HG03469 (cell line): Measurements from ENCODE around the gene ZNF565.
A peak's percentile ranks its signal among the peaks of the same experiment; 100 is the strongest.
"Not testable (repeated sequence)": the region's sequence is repeated elsewhere in the genome, so short reads cannot be mapped to it uniquely, and the experiment has no call there.

Experiments
- ATAC-seq: cut with Tn5 transposase; IDR thresholded peaks from one replicate; pipeline ENCODE4 v1.9.1; 2021; ENCODE audit warnings: mild to moderate bottlenecking, moderate library complexity, moderate number of reproducible peaks; ENCODE audit not compliant: unreplicated experiment

The ZNF565 gene

DNA sequence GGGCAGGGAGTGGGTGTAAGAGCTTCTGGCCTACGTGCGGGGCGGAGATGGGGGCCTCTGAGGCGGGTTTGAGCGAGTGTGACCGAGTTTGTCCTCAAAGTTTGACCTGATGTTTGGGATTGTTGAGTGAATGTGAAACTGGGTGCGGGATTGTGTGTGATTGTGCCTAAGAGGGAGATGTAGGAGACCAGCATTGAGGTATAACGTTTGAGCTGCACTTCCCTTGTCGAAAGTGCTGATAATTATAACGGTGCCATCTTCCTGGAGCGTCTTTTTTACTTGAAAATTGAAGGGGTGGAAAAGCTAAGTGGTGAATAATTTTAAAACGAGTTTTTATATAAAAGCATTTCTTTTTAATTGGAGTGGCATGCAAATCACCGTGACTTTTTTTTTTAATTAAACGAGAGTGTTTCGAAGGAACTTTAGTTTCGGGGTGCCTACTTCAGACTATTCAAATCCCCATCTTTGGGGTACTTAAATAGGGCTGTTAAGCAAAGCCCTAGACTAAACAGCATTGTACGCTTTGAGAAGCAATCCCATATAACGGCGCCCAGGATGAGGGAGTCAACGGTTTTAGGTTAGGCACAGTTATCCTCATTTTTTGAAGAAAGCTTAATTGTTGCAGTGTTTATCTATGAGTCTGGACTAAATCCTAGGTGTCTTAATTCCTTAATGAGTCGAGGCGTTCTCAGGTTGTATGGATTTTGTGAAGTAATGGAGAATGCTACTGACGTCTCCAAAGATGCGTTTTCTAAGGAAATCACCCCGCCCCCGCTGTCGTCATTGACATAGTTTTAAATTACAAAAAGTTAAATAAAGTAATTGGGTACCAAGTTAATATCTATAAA, 1.0 kb upstream of the ZNF565 start:
- no peak for ATAC-seq

- no peak for ATAC-seq
Measured at GRCh38 chr19:36212895-36213294, 1.6 kb downstream of the ZNF565 start.

- no peak for ATAC-seq
Measured at GRCh38 chr19:36210497-36210896, 4.0 kb downstream of the ZNF565 start.

DNA sequence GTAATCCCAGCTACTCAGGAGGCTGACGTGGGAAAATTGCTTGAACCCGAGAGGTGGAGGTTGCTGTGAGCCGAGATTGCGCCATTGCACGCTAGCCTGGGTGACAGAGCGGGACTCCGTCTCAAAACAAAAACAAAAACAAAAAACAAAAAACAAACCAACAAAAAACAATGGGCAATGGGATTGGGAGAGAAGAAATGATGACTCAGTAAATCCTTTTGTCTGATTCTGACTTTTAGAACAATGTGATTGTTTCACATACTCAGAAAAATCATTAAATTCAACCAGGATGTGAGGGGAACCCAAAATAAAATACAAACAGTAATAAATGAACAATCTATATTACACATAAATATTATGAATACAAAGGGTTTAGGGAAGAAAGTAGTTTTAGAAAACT, 5.1 kb downstream of the ZNF565 start:
- ATAC-seq: no peak

GRCh38 chr19:36207605-36208252, 6.7 kb downstream of the ZNF565 start:
- peak; percentile 44 for ATAC-seq

DNA sequence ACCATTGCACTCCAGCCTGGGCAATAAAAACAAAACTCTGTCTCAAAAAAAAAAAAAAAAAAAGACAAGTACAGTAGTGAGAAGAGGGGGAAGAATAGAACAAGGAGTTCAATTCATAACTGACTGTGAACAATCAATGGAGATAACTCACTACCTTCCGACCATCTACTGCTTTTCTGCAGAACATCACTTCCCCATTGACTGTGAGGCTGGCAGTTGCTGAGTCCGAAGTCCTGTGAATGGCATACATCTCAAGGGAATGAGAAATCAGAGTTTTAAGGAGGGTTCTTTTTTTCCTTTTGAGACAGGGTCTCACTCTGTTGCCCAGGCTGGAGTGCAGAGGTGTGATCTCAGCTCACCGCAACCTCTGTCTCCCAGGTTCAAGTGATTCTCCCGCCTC, 11.2 kb downstream of the ZNF565 start:
- no peak for ATAC-seq

- ATAC-seq: no peak
Measured at GRCh38 chr19:36201684-36202083, 12.8 kb downstream of the ZNF565 start.

DNA sequence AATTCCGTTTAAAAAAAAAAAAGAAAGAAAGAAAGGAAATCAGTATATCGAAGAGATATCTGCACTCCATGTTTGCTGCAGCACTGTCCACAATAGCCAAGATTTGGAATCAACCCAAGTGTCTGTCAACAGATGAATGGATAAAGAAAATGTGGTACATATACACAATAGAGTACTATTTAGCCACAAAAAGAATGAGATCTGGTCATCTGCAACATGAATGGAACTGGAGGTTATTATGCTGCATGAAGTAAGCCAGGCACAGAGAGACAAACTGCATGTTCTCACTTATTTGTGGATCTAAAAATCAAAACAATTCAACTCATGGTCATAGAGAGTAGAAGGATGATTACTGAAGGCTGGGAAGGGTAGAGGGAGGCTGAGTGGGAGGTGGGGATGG, 16.3 kb downstream of the ZNF565 start:
- ATAC-seq: no peak

- no peak for ATAC-seq
Measured at GRCh38 chr19:36196249-36196648, 18.2 kb downstream of the ZNF565 start.

DNA sequence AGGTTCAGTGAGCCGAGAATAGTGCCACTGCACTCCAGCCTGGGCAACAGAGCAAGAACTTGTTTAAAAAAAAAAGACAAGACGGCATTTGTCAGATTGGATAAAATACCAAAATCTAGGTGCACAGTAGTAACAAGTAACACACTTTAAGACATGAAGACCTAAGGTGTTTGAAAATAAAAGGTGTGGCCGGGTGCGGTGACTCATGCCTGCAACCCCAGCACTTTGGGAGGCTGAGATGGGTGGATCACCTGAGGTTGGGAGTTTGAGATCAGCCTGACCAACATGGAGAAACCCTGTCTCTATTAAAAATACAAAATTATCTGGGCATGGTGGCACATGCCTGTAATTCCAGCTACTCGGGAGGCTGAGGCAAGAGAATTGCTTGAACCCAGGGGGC, 27.7 kb downstream of the ZNF565 start:
- not testable (repeated sequence) for ATAC-seq

DNA sequence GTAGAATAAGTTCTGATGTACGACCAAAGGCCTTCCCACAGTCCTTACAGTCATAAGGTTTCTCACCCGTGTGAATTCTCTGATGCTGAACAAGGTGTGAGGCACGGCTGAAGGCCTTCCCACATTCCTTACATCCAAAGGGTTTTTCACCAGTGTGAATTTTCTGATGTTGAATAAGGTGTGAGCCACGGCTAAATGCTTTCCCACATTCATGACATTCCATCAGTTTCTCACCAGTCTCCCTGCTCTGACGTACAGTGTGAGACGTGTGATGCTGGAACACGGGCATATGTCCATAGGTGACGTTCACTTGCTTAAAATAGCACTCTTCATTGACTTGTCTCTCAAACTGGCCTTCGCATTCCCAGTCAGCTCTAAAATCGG, 31.2 kb downstream of the ZNF565 start:
- no peak for ATAC-seq

- ATAC-seq: no peak
Measured at GRCh38 chr19:36182612-36183244, 31.7 kb downstream of the ZNF565 start.

DNA sequence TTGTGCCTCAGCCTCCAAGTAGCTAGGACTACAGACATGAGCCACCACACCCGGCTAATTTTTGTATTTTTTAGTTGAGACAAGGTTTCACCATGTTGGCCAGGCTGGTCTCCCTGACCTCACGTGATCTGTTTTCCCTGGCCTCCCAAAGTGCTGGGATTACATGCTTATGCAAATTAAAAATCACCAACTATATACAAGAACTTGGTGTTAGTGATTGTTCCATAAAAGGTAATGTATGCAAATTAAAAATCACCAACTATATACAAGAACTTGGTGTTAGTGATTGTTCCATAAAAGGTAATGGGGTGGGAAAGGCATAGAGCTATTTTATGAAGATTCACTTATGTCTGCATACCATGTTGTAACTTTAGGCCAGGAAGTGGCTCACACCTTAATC, 35.4 kb downstream of the ZNF565 start:
- ATAC-seq: not testable (repeated sequence)

DNA sequence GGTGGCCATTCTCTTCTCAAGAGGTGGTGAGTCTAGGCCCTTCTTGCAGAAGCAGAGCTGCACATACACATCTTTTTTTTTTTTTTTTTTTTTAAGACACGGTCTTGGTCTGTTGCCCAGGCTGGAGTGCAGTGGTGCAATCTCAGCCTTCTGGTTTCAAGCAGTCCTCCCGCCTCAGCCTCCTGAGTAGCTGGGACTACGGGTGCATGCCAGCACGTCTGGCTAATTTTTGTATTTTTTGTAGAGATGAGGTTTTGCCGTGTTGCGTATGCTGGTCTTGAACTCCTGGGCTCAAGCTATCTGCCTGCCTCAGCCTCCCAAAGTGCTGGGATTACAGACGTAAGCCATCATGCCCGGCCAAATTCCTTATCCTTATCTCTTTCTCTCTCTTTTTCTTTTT, 40.6 kb downstream of the ZNF565 start:
- not testable (repeated sequence) for ATAC-seq

GRCh38 chr19:36172852-36173251, 41.6 kb downstream of the ZNF565 start:
- ATAC-seq: no peak

DNA sequence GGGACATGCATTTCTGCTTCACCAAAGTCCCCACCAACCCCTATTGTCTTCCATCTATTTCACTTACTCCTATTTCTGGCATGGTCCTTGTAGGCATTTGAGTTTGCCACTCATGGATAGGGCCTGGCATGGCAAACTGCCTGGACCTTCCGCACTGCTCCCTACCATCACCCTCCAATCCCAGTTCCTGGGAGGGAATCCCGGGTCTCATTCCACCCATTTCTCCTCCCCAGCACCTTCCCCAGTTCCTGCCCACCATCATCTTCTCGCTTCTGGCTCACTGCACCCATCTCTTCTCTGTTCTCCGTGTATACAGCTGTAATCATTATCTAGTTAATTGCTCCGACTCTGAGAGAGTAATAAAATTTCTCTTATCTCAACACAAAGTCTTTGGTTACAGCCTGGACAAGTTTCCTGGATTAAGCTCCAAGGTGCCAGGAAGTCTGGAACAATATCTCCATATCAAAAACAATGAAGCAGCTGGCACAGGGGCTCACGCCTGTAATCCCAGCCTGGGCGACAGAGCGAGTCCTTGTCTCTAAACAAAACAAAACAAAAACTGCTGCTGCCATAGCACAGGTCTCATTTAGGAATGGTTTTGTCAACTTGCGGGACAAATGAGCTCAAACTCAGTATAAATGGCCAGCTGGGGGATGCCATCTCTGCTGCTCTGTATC, 45.2 kb downstream of the ZNF565 start:
- no peak for ATAC-seq

DNA sequence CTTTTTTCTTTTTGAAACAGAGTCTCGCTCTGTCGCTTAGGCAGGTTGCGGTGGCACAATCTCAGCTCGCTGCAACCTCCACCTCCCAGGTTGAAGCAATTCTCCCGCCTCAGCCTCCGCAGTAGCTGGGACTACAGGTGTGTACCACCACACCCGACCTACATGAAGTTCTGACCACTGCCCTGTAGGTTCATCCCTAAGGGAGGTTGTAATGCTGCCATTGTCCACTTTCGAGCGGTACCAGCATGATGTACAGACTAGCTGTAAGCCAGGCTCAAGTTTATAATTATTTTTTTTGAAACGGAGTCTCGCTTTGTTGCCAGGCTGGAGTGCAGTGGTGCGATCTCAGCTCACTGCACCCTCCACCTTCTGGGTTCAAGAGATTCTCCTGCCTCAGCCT, 50.7 kb downstream of the ZNF565 start:
- no peak for ATAC-seq

- ATAC-seq: no peak
Measured at GRCh38 chr19:36160821-36161596, 53.5 kb downstream of the ZNF565 start.

- ATAC-seq: no peak
Measured at GRCh38 chr19:36153126-36153525, 61.3 kb downstream of the ZNF565 start.

DNA sequence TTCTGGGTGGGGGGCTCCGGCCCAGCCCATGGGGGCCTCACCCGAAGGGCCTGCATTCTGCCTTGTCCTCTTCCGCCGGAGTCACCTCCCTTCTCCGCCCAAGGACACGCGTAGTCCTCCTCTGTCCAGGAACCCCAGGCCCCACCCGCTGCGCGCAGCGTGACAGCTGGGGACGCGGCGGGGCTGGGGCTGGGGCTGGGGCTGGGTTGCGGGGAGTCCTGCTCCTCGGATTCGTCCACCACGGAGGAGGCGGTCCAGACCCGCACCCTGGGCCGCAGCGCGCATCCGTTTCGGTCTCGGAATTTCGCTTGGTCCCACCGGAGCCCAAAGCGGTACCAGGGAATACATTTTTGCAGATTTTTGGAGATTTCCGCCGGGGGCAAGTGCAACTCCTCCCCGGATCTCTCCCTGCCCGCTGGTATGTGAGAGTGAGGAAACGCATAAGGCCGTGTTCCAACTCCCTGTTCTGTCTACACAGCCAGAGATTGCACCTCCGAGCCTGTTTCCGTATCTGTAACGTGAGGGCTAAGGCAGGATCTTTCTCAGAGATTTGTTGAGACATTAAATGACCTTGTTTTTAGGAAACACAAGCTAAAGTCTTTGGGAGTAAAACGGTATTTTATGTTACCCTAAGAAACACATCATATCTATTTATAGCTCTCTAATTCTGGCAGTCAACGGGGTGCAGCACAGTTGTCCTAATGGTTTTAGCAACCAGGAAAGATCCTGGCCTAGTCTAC, 61.9 kb downstream of the ZNF565 start, which contains the start of gene COX7A1:
Gene COX7A1, minus strand, starts transcription at position 96 of the 740 bp plus-strand sequence. Its CDS starts 40 bp downstream, at position 56.
- no peak for ATAC-seq
